Osteocyte (in vitro differentiated cells): Measurements from ENCODE around the gene ECE2. TPM values are rescaled to one million over a fixed set of nuclear protein-coding genes. Genes with fewer than 3 reads are reported as not detected.

ENCODE experiments used
- DNase-seq: peaks from one replicate; pipeline ENCODE4 v3.0.0; 2021; ENCODE audit warnings: mixed read lengths; ENCODE audit not compliant: unreplicated experiment; ENCODE audit errors: extremely low spot score
- H3K27ac Mint-ChIP-seq: one replicate; pipeline ENCODE4 v1.8.0; 2021; ENCODE audit warnings: mild to moderate bottlenecking, mixed read lengths; ENCODE audit not compliant: unreplicated experiment
- H3K27me3 Mint-ChIP-seq: one replicate; pipeline ENCODE4 v1.8.0; 2021; ENCODE audit warnings: mixed read lengths; ENCODE audit not compliant: unreplicated experiment
- H3K36me3 Mint-ChIP-seq: one replicate; pipeline ENCODE4 v1.8.0; 2021; ENCODE audit warnings: mixed read lengths; ENCODE audit not compliant: unreplicated experiment
- H3K4me1 Mint-ChIP-seq: one replicate; pipeline ENCODE4 v1.8.0; 2021; ENCODE audit warnings: mixed read lengths; ENCODE audit not compliant: unreplicated experiment
- H3K4me3 Mint-ChIP-seq: one replicate; pipeline ENCODE4 v1.8.0; 2021; ENCODE audit warnings: mild to moderate bottlenecking, moderate library complexity, mixed read lengths; ENCODE audit not compliant: unreplicated experiment
- H3K9me3 Mint-ChIP-seq: one replicate; pipeline ENCODE4 v1.8.0; 2021; ENCODE audit warnings: mixed read lengths; ENCODE audit not compliant: unreplicated experiment
- CTCF ChIP-seq: fragments of 200-600 bp; sonication (generic); IDR thresholded peaks from 2 replicates; pipeline ENCODE4 v1.5.0; 2021; ENCODE audit warnings: antibody characterized with exemption, mild to moderate bottlenecking, moderate library complexity
- total RNA-seq: library from RNA; stranded (reverse); gene quantifications from 2 replicates; pipeline ENCODE4 v1.2.1, GENCODE V29; 2021

ECE2 gene
- total RNA-seq, 1 donor from 2014 or later: not detected

DNA sequence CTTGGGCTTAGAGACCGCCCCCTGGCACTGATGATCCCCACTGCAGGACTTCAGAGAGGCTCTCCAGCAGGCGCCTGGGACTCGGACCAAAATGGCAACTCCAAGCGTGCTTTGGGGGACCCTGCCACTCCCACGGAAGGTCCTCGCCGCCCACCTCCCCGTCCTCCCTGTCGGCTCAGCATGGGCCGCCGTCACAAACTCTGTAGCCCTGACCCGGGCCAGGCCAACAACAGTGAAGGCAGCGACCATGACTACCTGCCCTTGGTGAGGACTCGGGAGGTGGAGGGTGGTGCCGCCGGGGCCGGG lies 34.7 kb upstream of the ECE2 start:
- no peaks in the 10 kb centered on the region for H3K4me1 Mint-ChIP-seq
- H3K36me3 Mint-ChIP-seq: peaks cover 25% of the 10 kb centered on the region
- H3K4me3 Mint-ChIP-seq: no peak overlapping the region
- DNase-seq: no peak
- H3K9me3 Mint-ChIP-seq: no peaks in the 10 kb centered on the region
- no peak overlapping the region for H3K27ac Mint-ChIP-seq
- H3K27me3 Mint-ChIP-seq: no peaks in the 10 kb centered on the region
- TF ChIP-seq CTCF: no peak

DNA sequence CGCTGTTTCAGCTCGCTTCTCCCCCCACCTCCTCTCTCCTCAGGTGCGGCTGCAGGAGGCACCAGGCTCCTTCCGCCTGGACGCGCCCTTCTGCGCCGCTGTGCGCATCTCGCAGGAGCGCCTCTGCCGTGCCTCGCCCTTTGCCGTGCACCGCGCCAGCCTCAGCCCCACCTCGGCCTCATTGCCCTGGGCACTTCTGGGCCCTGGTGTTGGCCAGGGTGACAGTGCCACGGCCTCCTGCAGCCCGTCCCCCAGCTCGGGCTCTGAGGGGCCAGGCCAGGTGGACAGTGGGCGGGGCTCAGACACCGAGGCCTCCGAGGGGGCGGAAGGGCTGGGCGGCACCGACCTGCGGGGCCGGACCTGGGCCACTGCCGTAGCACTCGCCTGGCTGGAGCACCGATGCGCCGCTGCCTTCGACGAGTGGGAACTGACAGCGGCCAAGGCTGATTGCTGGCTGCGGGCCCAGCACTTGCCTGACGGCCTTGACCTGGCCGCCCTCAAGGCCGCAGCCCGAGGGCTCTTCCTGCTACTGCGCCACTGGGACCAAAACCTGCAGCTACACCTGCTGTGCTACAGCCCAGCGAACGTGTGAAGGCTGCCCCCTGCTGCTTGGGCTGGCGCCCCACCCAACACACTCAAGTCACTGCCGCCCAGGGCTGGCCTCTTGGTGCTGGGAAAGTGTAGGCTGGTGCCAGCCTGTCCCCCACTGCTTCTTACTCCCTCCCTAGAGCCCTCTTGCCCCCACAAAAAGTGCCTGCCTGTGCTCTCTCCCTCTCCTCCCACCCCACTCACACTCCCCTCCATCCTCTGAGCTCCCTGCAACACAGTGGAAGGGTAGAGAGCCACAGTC lies 34.1 kb upstream of the ECE2 start:
- Mint-ChIP-seq H3K27ac (no peak overlapping the region), H3K36me3 (peaks cover 25% of the 10 kb centered on the region), H3K4me3 (no peak overlapping the region), H3K4me1 (no peaks in the 10 kb centered on the region), H3K9me3 (no peaks in the 10 kb centered on the region), H3K27me3 (no peaks in the 10 kb centered on the region)
- TF ChIP-seq CTCF: peak; percentile 14
- no peak for DNase-seq

DNA sequence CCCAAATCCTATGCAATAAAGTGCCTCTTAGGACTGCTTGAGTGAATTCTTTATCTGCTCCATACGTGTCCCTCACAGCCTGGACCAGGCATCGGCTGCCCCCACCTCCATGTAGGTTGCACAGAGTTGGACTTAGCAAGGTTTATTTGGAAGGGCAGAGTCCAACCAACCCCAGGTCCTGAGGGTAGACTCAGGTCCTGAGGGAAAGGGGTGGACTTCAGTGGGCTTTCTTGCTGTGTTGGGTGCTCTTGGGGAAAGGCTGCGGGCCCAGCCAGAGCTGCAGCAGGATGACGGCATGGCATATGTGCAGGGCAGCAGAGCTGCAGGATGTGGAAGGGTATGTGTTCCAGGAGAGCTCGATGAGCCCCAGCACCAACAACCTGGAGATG lies 33.5 kb upstream of the ECE2 start:
- Mint-ChIP-seq H3K27me3 (no peaks in the 10 kb centered on the region), H3K27ac (no peak overlapping the region), H3K4me3 (no peak overlapping the region), H3K4me1 (no peaks in the 10 kb centered on the region), H3K36me3 (peaks cover 25% of the 10 kb centered on the region), H3K9me3 (no peaks in the 10 kb centered on the region)
- DNase-seq: no peak
- TF ChIP-seq CTCF: no peak

DNA sequence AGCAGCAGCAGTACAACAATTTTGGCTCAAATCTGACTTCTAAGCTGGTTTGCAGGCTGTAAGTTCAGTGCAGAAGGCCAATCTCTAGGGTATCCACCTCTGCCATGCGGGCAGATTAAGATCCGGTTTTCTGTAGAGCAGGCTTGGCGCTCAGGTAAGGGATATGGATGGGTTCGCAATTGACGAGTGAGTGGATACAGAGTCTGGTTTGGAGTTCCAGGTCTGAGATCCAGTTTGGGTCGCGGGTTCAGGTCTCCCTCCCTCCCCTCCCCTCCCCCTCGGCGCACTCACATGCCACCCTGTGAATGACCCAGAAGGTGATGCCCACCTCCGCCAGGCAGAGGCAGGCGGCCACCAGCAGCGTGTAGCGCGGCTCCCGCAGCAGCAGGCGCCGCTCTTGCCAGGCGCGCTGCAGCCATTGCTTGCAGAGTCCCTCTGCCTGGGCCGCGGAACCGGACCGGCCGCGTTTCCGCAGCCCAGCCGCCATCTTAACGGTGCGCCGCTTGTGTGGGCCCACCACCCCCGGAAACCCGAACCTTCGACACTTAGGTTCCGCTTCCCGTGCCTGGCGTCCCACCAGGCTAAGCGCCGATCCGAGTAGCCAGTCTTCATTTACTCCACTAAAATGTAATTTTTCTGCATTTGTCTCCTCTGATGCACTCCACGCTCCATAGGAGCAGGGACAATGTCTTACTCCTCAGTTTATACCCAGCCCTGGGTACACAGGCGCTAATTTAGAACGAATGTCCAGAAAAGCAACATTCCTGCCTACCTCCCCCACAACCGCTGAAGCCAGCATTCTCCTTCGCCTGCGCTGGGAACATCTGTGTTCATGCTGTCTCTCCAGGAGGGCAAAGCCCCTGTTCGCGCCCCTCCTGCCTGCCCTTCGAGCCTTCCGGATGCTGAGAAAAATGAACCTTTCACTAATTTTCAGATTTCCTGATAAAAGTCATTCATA lies 27.1 kb upstream of the ECE2 start, which contains the start of gene ALG3:
TSS of gene ALG3 (minus strand) at position 509 of the 958 bp plus-strand sequence. CDS start at position 487, 22 bp downstream.
- TF ChIP-seq CTCF: no peak
- peak within 1 kb of the TSS; percentile 93 for H3K27ac Mint-ChIP-seq
- peak; percentile 93 for DNase-seq

More for the DNA sequence above, 27.1 kb upstream of the ECE2 start, which contains the start of gene ALG3:
- no peaks in the 10 kb centered on the region for H3K27me3 Mint-ChIP-seq
- H3K4me1 Mint-ChIP-seq: peaks cover 7% of the 10 kb centered on the region
- H3K36me3 Mint-ChIP-seq: peaks cover 13% of the 10 kb centered on the region
- no peaks in the 10 kb centered on the region for H3K9me3 Mint-ChIP-seq
- peak within 1 kb of the TSS; percentile 93 for H3K4me3 Mint-ChIP-seq
